BLaER1 (cell line): ENCODE results near the gene FN1.

ENCODE experiments used
- H3K27ac ChIP-seq: shearing (Covaris generic); formaldehyde crosslinking; 2 replicates; pipeline ENCODE4 v1.8.1; 2022
- H3K27me3 ChIP-seq: shearing (Covaris generic); formaldehyde crosslinking; 2 replicates; pipeline ENCODE4 v1.8.1; 2022
- H3K36me3 ChIP-seq: shearing (Covaris generic); formaldehyde crosslinking; 2 replicates; pipeline ENCODE4 v1.8.1; 2022
- H3K4me1 ChIP-seq: shearing (Covaris generic); formaldehyde crosslinking; 2 replicates; pipeline ENCODE4 v1.8.1; 2022
- H3K4me2 ChIP-seq: shearing (Covaris generic); formaldehyde crosslinking; 2 replicates; pipeline ENCODE4 v1.8.1; 2022
- H3K4me3 ChIP-seq: shearing (Covaris generic); formaldehyde crosslinking; 2 replicates; pipeline ENCODE4 v1.8.1; 2022
- H3K9ac ChIP-seq: shearing (Covaris generic); formaldehyde crosslinking; 2 replicates; pipeline ENCODE4 v1.8.1; 2022
- H3K9me3 ChIP-seq: shearing (Covaris generic); formaldehyde crosslinking; 2 replicates; pipeline ENCODE4 v1.8.1; 2022
- H4K20me1 ChIP-seq: shearing (Covaris generic); formaldehyde crosslinking; 2 replicates; pipeline ENCODE4 v1.8.1; 2022
- Cebpa-rat ChIP-seq: shearing (Covaris generic); IDR thresholded peaks from 2 replicates; pipeline ENCODE4 v1.8.1; 2022

The FN1 gene

GRCh38 chr2:215369181-215369760 lies 66.6 kb downstream of the FN1 start:
- no peak overlapping the region for H3K27ac ChIP-seq
- no peaks in the 10 kb centered on the region for H3K4me1 ChIP-seq
- H3K9ac ChIP-seq, result no peak overlapping the region
- peaks cover 3% of the 10 kb centered on the region; the same call in 1 of the 2 replicates for H3K9me3 ChIP-seq
- no peak overlapping the region for H3K4me3 ChIP-seq
- peaks cover 10% of the 10 kb centered on the region; the same call in 1 of the 2 replicates for H3K36me3 ChIP-seq
- no peaks in the 10 kb centered on the region for H3K27me3 ChIP-seq
- TF ChIP-seq Cebpa-rat, result no peak
- no peaks in the 10 kb centered on the region for H4K20me1 ChIP-seq
- H3K4me2 ChIP-seq, result no peak overlapping the region

GRCh38 chr2:215368493-215368809 lies 67.4 kb downstream of the FN1 start:
- no peaks in the 10 kb centered on the region for H3K9me3 ChIP-seq
- no peak overlapping the region for H3K27ac ChIP-seq
- H3K27me3 ChIP-seq, result no peaks in the 10 kb centered on the region
- H3K4me2 ChIP-seq, result no peak overlapping the region
- peaks cover 18% of the 10 kb centered on the region for H3K36me3 ChIP-seq
- H3K4me3 ChIP-seq, result no peak overlapping the region
- no peak overlapping the region for H3K9ac ChIP-seq
- no peaks in the 10 kb centered on the region for H4K20me1 ChIP-seq
- no peaks in the 10 kb centered on the region for H3K4me1 ChIP-seq
- no peak for TF ChIP-seq Cebpa-rat

DNA sequence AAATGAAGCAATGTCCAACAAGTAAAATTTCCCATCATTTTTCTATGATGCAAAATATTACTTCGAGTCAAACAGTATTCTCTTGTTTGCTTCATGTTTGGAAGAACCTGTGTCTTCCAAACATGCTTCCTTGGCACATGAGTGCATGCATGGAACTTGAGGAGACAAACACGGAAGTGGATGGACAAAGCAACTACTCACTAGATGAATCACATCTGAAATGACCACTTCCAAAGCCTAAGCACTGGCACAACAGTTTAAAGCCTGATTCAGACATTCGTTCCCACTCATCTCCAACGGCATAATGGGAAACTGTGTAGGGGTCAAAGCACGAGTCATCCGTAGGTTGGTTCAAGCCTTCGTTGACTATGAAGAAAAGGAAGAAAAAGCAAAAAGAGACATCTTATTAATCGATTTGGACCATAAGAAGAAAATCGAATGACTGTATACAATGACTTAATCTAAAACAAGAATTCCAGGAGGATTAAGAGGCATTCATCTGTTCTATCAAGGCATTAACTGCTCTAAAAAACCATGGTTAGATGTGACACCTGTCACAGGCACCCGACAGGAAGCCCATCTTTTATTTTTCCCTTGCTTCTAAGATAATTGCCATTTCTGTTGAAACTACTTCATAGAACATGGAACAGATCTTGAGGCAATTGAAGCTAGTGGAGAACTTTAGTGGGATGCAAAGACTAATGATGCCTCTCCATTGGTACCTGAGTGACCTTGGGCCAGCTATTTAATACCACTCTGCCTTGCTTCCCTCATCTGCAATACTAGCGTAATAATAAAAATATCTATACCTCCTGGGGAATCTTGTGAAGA lies 68.0 kb downstream of the FN1 start:
- no peak for TF ChIP-seq Cebpa-rat
- H4K20me1 ChIP-seq, result no peaks in the 10 kb centered on the region
- no peaks in the 10 kb centered on the region for H3K27me3 ChIP-seq
- H3K9me3 ChIP-seq, result no peaks in the 10 kb centered on the region
- peaks cover 24% of the 10 kb centered on the region for H3K36me3 ChIP-seq
- no peak overlapping the region for H3K9ac ChIP-seq
- no peak overlapping the region for H3K4me3 ChIP-seq
- H3K4me1 ChIP-seq, result no peaks in the 10 kb centered on the region
- no peak overlapping the region for H3K27ac ChIP-seq
- no peak overlapping the region for H3K4me2 ChIP-seq

GRCh38 chr2:215366440-215367032 lies 69.3 kb downstream of the FN1 start:
- H3K27ac ChIP-seq, result no peak overlapping the region
- H3K9me3 ChIP-seq, result no peaks in the 10 kb centered on the region
- no peaks in the 10 kb centered on the region for H4K20me1 ChIP-seq
- H3K36me3 ChIP-seq, result peaks cover 35% of the 10 kb centered on the region
- H3K4me3 ChIP-seq, result no peak overlapping the region
- H3K4me2 ChIP-seq, result no peak overlapping the region
- no peak for TF ChIP-seq Cebpa-rat
- no peak overlapping the region for H3K9ac ChIP-seq
- no peaks in the 10 kb centered on the region for H3K27me3 ChIP-seq
- H3K4me1 ChIP-seq, result no peaks in the 10 kb centered on the region

GRCh38 chr2:215365184-215365658 lies 70.6 kb downstream of the FN1 start:
- no peak for TF ChIP-seq Cebpa-rat
- Histone ChIP-seq H3K9ac (no peak overlapping the region), H3K36me3 (peaks cover 35% of the 10 kb centered on the region), H3K27ac (no peak overlapping the region), H3K4me2 (no peak overlapping the region), H3K27me3 (no peaks in the 10 kb centered on the region), H3K4me3 (no peak overlapping the region), H3K4me1 (no peaks in the 10 kb centered on the region), H4K20me1 (no peaks in the 10 kb centered on the region), H3K9me3 (no peaks in the 10 kb centered on the region)

- H3K27me3 ChIP-seq, result no peaks in the 10 kb centered on the region
- TF ChIP-seq Cebpa-rat, result no peak
- no peak overlapping the region for H3K9ac ChIP-seq
- H3K27ac ChIP-seq, result no peak overlapping the region
- H3K4me1 ChIP-seq, result no peaks in the 10 kb centered on the region
- peaks cover 36% of the 10 kb centered on the region for H3K36me3 ChIP-seq
- H3K4me3 ChIP-seq, result no peak overlapping the region
- H3K9me3 ChIP-seq, result no peaks in the 10 kb centered on the region
- H4K20me1 ChIP-seq, result no peaks in the 10 kb centered on the region
- no peak overlapping the region for H3K4me2 ChIP-seq
Observed at GRCh38 chr2:215364157-215365155, 71.4 kb downstream of the FN1 start.

GRCh38 chr2:215363461-215364156 lies 72.3 kb downstream of the FN1 start:
- Histone ChIP-seq H3K9me3 (no peaks in the 10 kb centered on the region), H3K27ac (no peak overlapping the region), H3K36me3 (peaks cover 43% of the 10 kb centered on the region), H3K4me3 (no peak overlapping the region), H4K20me1 (no peaks in the 10 kb centered on the region), H3K4me2 (no peak overlapping the region), H3K4me1 (no peaks in the 10 kb centered on the region), H3K9ac (no peak overlapping the region), H3K27me3 (no peaks in the 10 kb centered on the region)
- TF ChIP-seq Cebpa-rat, result no peak

- Histone ChIP-seq H3K9me3 (no peaks in the 10 kb centered on the region), H3K9ac (no peak overlapping the region), H3K4me3 (no peak overlapping the region), H3K27ac (no peak overlapping the region), H3K4me2 (no peak overlapping the region), H3K4me1 (no peaks in the 10 kb centered on the region), H4K20me1 (no peaks in the 10 kb centered on the region), H3K36me3 (peaks cover 43% of the 10 kb centered on the region), H3K27me3 (no peaks in the 10 kb centered on the region)
- TF ChIP-seq Cebpa-rat, result no peak
Observed at GRCh38 chr2:215363039-215363438, 72.8 kb downstream of the FN1 start.

DNA sequence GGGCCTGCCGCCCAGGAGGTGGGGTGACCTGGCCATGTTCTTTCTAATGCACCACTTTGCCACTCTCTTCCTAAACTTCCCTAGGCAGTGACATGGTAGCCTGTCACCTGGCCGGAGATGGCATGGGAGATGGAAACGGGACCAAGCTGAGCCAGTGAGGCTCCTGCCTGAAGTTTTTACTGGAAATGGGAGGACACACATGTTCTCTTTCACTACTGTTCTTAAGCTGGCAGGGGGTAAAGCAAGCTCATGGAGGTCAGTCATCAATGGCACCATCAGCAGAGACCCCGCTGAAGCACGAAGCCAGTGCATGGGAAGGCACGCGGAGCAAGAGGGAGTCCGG lies 73.3 kb downstream of the FN1 start:
- Histone ChIP-seq H3K36me3 (peaks cover 40% of the 10 kb centered on the region), H4K20me1 (no peaks in the 10 kb centered on the region), H3K27ac (no peak overlapping the region), H3K9ac (no peak overlapping the region), H3K9me3 (no peaks in the 10 kb centered on the region), H3K27me3 (no peaks in the 10 kb centered on the region), H3K4me3 (no peak overlapping the region), H3K4me2 (no peak overlapping the region), H3K4me1 (no peaks in the 10 kb centered on the region)
- TF ChIP-seq Cebpa-rat, result no peak
